ENCODE measurements around the gene FAM131C.
"Not testable (repeated sequence)": the region's sequence is repeated elsewhere in the genome, so short reads cannot be mapped to it uniquely, and the experiment has no call there.

Gene FAM131C

DNA sequence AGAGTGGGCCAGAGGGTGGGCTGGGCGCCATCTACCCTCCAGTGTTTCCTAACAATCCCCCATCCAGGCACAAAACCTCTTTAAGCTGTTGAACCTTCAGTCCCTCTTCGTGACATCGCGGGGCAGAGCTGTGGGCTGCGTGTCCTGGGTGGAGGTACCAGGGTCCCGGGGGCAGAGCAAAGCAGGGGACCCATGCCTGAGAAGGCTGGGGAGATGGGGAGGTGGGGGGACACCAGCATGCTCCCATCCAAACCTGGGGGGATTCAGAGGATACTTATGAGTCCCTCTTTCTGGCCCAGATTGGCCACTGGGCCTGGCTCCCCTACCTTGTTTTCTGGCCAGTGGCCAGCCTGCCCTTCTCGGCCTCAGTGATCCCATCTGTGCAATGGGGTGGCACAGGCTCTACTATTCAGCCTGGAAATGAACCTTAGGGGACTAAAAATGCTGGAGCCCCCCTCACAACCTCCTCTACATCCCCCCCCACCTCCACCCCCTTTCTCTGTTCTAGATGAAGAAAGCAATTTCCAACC lies 40.3 kb downstream of the FAM131C start:
- DNase-seq (ENCODE audit: low spot score): not testable (repeated sequence)

- DNase-seq (ENCODE audit: low spot score): peak; percentile 83
Measured at GRCh38 chr1:16032388-16033102, 40.9 kb downstream of the FAM131C start.

- DNase-seq (ENCODE audit: low spot score): no peak
Measured at GRCh38 chr1:16031551-16031950, 41.9 kb downstream of the FAM131C start.

DNA sequence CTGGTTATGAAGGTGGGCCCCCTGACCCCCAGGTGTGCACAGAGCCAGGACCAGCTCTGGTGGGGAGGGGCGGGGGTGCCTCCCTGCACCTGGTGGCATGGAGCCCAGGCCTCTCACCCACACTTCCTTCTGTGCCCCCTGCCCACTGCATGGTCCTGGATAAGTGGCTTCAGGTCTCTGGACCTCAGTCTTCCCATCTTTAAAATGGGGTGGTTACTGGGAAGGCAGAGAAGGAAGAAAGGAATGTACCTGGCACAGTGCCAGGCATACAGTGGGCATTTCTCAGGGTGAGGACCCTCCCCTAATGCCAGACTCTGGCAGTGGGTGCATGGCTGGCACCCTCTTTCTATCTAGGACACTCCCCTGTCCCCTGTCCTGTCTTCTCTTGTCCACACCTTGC lies 44.2 kb downstream of the FAM131C start:
- DNase-seq (ENCODE audit: low spot score): no peak

- not testable (repeated sequence) for DNase-seq (ENCODE audit: low spot score)
Measured at GRCh38 chr1:16029003-16029268, 44.5 kb downstream of the FAM131C start.

DNA sequence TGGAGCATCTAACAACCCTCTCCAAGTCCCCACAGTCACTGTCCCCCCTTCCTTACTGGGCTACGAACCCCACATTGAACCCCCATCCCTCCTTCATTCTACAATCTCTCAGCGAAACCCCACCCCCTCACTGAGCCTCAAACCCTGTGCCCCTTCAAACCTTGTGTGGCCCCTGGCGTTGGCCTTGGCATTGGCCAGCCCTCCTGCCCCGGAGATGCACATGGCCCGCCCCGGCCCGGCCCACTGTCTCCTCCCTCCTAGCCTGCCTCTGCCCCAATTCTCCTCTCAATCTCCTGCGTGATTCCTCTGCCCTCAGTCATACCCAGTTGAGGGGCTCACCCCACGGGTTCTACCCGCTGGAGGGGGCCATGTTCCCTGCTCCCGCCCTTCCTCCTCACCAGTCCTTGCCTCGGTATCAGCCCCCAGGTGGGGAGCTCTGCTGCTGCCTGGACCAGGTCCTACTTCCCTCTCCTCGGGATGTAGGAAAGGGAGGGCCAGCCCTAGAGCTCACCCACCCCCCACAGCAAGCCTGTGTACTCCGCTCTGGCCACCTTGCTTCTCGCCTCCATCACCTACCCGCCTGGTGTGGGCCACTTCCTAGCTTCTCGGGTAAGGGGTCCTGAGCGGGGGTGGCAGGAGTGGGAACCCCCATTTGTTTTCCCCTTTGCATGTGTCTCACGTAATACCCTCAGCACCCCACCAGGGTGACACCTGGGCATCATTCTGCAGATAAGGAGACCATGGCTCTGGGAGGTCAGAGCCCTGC lies 45.0 kb downstream of the FAM131C start:
- no peak for DNase-seq (ENCODE audit: low spot score)

DNA sequence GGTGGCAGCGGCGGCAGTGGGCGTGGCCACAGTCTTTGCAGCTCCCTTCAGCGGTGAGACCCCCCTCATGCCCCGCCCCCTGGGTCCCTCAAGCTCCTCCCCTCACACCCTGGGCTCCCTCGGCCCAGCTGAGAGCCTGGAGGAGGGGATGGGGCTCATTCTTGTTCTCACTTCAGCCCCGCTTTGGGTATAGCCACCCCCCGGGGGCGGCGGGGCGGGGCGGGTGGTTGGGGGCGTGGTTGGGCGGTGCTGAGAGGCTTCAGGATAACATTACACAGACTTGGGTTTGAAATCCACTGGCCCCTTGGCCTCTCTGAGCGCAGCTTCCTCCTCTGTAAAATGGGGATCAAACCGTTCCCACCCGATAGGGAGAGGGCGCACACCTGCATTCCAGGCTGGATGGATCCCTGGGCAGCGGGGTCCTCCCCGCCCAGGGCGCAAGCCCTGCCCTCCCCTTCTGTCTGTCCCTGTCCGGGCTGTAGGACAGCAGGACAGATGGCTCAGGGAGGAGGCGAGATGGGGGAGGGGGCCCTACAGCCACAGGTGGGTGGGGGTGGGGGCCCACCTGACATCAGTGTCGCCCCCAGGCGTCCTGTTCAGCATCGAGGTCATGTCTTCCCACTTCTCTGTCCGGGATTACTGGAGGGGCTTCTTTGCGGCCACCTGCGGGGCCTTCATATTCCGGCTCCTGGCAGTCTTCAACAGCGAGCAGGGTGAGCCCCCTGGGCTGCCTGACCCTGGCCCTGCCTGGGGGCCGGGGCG lies 46.5 kb downstream of the FAM131C start:
- no peak for DNase-seq (ENCODE audit: low spot score)

GRCh38 chr1:16026302-16026701 lies 47.1 kb downstream of the FAM131C start:
- DNase-seq (ENCODE audit: low spot score): not testable (repeated sequence)

GRCh38 chr1:16023050-16023653 lies 50.3 kb downstream of the FAM131C start:
- no peak for DNase-seq (ENCODE audit: low spot score)

DNA sequence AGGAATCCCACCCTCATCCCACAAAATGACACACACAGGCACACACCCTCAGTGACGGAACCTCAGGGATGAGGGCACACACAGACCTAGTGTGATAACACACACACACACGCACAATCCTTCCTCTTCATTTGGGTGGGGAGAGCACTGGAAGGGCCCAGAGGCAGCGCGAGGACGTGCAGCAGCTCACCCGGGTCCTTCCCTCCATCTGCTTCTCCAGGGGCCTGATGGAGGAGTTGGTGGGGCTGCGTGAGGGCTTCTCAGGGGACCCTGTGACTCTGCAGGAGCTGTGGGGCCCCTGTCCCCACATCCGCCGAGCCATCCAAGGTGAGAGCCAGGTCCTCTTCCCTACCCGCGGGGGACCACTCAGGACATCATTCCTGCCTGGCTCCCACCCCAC lies 51.1 kb downstream of the FAM131C start:
- no peak for DNase-seq (ENCODE audit: low spot score)

- DNase-seq (ENCODE audit: low spot score): no peak
Measured at GRCh38 chr1:16021681-16022080, 51.8 kb downstream of the FAM131C start, which contains the start of gene CLCNKA. TSS of gene CLCNKA (plus strand) at chr1:16022036. CDS start at chr1:16022620, 584 bp downstream.

DNA sequence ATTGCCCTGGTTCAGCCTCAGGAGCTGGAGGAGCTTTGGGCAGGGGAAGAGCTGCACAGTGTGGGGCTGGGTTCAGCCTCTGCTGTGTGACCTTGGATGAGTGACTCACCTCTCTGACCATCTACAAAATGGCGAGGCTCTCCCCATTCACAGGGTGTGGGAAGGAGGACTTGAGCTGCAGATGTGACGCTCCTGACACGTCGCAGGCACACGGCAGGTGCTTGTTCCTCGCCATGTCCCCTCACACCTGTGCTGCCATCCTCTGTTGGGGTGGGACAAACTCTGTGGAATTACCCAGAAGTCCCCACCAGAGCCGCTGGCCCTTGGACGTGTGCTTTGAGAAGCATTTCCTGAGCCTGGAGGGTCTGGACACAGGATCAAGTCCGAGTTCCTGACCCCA lies 52.6 kb downstream of the FAM131C start:
- not testable (repeated sequence) for DNase-seq (ENCODE audit: low spot score)

GRCh38 chr1:16020325-16020724 lies 53.1 kb downstream of the FAM131C start:
- DNase-seq (ENCODE audit: low spot score): no peak

GRCh38 chr1:16019644-16020277 lies 53.7 kb downstream of the FAM131C start:
- DNase-seq (ENCODE audit: low spot score): peak; percentile 42

DNA sequence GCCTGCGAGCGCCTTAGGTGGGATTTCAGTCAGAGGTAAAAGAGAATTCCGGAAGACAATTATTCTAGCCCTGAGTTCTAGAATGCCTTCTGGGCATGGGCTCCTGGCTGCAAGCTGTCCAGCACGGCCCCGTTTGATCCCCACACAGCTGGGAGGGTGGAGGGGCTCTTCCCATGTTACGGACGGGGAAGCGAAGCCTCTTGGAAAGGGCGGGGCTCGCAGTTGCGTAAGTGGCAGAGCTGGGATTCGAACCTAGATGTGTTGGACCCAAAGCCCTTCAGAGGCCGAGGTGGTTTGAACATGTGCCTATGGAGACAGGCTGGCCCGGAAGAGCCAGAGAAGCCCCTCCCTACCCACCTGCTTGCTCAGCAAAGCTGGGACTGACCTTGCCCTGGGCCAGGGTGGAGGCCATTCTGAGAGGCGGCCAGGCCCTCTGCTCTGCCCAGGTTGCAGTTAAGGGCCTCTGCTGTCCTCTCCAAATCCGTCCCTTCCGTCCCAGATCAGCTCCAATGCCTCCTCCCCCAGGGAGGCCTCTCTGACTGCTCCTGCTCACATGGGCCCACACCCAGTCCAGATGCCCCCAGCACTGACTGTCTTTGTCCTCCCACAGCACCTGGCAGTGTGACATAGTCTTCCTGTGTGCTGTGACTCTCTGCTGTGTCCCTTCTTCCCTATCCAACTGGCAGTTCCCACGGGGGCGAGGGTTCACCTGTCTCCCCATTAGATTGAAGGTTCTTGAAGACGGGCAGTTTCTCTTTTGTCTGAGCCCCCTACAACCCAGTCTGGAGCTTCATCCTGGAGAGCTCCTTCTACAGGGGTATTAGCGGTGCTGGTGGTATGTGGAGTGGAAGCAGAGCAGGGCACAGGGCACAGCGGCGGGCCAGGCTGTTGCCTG lies 54.5 kb downstream of the FAM131C start:
- no peak for DNase-seq (ENCODE audit: low spot score)

DNA sequence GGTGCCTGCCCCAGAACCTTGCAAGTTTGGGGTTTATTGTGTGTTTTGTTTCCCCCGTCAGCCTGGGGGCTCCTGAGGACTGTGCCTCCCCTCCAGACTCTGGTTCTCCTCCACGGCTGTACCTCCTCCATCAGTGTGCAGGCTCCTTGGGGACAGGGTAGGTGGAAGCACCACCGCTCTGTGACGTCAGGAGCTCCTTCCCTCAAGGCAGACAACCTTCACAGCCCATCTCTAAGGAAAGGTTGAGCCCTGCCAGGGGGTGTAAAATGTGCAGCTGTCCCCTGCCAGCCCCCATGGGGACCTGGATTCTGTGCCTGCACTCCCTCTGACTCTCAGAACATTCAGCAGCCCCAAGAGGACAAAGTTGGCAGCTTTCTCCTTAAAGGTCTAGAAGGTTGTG lies 55.1 kb downstream of the FAM131C start:
- no peak for DNase-seq (ENCODE audit: low spot score)

DNA sequence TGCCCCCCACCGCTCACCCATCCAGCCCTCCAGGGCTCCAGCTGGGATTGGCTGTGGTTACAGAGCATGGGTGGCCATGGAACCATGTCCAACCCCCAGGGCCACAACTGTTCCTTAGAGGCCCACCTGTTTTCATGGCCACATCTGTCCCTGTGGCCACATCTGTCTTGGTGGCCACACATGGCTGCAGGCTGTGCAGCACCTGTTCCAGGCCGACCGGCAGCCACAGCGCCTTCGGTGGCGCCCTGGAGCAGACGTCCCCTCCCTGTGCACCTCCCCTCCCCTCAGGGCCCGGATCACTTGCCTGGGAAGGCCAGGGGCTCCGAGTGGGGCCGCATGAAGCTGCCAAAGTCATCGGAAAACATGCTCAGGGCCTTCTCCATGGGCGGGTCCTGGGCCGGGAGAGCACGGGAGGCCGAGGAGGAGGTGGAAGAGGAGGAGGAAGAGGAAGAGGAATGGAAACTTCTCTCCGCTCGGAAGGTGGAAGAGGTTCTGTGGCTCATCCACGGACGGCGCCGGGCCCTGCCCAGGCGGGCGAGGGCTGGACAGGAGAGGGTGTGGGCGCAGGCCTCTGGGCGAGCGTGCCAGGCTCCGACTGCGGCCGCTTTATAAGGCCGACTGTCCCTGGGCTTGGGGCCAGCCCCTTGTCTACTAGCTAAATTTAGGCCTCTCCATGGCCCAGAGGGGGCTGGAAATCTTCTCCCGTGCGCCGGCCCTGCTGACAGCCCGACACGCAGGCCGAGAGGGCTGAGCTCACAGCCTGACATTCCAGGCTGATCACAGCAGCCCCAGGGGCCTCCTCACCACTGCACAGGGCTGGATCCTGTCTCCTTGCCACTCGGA lies 55.8 kb downstream of the FAM131C start, which contains the start of gene HSPB7:
Gene HSPB7, minus strand, starts transcription at position 583 of the 843 bp plus-strand sequence. Its CDS starts 80 bp downstream, at position 503.
- peak; percentile 32 for DNase-seq (ENCODE audit: low spot score)

GRCh38 chr1:16017076-16017460 lies 56.4 kb downstream of the FAM131C start:
- DNase-seq (ENCODE audit: low spot score): no peak

All from kidney tubule cell (primary cell).